Measurements from ENCODE around the gene FHAD1.

DNA sequence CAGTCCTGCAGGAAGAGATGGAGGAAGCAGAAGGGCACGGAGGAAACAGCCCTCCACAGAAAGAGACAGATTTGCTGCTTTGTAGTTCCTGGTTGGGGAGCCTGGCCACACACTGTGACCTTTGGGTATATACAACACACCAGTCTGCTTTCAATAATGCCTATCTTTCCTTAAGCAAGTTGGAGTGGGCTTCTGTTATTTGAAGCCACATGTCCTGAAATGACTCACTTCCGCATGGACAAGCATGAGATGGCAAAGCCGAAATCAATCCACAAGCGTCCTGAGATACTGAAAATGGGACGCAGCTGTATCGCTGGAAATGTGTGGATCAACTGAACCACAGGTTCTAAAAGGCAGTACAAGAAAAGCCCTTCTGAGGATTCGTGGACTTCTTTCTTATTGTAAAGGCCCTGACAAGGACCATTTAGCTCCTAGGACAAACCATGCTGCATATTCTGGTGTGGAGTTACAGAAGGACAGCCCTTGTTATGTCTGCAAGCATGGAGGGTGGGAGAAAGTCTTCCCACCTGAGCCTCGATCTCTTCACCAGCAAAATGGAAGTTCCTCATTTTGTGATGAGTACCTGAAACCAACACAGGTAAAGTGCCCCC lies 22.7 kb upstream of the FHAD1 start:
- TF ChIP-seq, protein P1, sequence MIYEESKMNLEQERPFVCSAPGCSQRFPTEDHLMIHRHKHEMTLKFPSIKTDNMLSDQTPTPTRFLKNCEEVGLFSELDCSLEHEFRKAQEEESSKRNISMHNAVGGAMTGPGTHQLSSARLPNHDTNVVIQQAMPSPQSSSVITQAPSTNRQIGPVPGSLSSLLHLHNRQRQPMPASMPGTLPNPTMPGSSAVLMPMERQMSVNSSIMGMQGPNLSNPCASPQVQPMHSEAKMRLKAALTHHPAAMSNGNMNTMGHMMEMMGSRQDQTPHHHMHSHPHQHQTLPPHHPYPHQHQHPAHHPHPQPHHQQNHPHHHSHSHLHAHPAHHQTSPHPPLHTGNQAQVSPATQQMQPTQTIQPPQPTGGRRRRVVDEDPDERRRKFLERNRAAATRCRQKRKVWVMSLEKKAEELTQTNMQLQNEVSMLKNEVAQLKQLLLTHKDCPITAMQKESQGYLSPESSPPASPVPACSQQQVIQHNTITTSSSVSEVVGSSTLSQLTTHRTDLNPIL (CRISPR knock-in tag; IDR thresholded peaks at IDR 0.05; ENCODE audit: low read depth), result no peak
- TF ChIP-seq TCF4 (CRISPR knock-in tag; IDR thresholded peaks at IDR 0.05; ENCODE audit: borderline replicate concordance) (no peak), BACH2 (CRISPR knock-in tag; IDR thresholded peaks at IDR 0.05; ENCODE audit: borderline replicate concordance) (no peak), ARNTL (CRISPR knock-in tag; IDR thresholded peaks at IDR 0.05; ENCODE audit: borderline replicate concordance, low read depth) (no peak), ZNF70 (CRISPR knock-in tag; IDR thresholded peaks at IDR 0.05) (no peak), ZFP3 (CRISPR knock-in tag; IDR thresholded peaks at IDR 0.05) (no peak)
- TF ChIP-seq, protein P2, sequence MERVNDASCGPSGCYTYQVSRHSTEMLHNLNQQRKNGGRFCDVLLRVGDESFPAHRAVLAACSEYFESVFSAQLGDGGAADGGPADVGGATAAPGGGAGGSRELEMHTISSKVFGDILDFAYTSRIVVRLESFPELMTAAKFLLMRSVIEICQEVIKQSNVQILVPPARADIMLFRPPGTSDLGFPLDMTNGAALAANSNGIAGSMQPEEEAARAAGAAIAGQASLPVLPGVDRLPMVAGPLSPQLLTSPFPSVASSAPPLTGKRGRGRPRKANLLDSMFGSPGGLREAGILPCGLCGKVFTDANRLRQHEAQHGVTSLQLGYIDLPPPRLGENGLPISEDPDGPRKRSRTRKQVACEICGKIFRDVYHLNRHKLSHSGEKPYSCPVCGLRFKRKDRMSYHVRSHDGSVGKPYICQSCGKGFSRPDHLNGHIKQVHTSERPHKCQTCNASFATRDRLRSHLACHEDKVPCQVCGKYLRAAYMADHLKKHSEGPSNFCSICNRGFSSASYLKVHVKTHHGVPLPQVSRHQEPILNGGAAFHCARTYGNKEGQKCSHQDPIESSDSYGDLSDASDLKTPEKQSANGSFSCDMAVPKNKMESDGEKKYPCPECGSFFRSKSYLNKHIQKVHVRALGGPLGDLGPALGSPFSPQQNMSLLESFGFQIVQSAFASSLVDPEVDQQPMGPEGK (CRISPR knock-in tag; IDR thresholded peaks at IDR 0.05; ENCODE audit: borderline replicate concordance), result no peak
- TF ChIP-seq, protein P3, sequence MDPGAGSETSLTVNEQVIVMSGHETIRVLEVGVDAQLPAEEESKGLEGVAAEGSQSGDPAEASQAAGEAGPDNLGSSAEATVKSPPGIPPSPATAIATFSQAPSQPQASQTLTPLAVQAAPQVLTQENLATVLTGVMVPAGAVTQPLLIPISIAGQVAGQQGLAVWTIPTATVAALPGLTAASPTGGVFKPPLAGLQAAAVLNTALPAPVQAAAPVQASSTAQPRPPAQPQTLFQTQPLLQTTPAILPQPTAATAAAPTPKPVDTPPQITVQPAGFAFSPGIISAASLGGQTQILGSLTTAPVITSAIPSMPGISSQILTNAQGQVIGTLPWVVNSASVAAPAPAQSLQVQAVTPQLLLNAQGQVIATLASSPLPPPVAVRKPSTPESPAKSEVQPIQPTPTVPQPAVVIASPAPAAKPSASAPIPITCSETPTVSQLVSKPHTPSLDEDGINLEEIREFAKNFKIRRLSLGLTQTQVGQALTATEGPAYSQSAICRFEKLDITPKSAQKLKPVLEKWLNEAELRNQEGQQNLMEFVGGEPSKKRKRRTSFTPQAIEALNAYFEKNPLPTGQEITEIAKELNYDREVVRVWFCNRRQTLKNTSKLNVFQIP (CRISPR knock-in tag; IDR thresholded peaks at IDR 0.05; ENCODE audit: borderline replicate concordance, low read depth), result no peak

Data from SK-N-SH treated with all-trans-retinoic acid at 6 μM for 48 hours (cell line).